ENCODE results near the gene SOCS1.

- no peak for TF ChIP-seq CTCF (conservative IDR thresholded peaks at IDR 0.05; ENCODE audit: low read length)
- no peak for TF ChIP-seq EZH2phosphoT487 (IDR thresholded peaks at IDR 0.05; ENCODE audit: borderline replicate concordance, low read depth, low read length)
Measured at GRCh38 chr16:11245222-11245737, 10.7 kb downstream of the SOCS1 start.

Measured in OCI-LY7 (cell line).